ENCODE data around the gene RBCK1. TPM values are rescaled to one million over a fixed set of nuclear protein-coding genes. Genes with fewer than 3 reads are reported as not detected.

Gene RBCK1
- total and polyA plus RNA-seq, 9 of the 15 experiments (the other 6 are each of a cell fraction or from before 2014, with no cell fraction given) = 5.9 to 59.3 (median 26.5) TPM

GRCh38 chr20:375265-375889 lies 32.7 kb upstream of the RBCK1 start (continued):
- TF ChIP-seq RBFOX2 (IDR thresholded peaks at IDR 0.05; ENCODE audit: low read depth, low read length) = no peak; the same call in none of the 2 replicates
- no peak for TF ChIP-seq CBX5 (IDR thresholded peaks at IDR 0.05; ENCODE audit: borderline replicate concordance, low read depth)
- TF ChIP-seq RHOXF2B (CRISPR knock-in tag; conservative IDR thresholded peaks at IDR 0.05) = no peak
- TF ChIP-seq CHAMP1 (IDR thresholded peaks at IDR 0.05) = no peak
- TF ChIP-seq ZBTB43 (CRISPR knock-in tag; IDR thresholded peaks at IDR 0.05) = no peak
- no peak for TF ChIP-seq ZNF695 (CRISPR knock-in tag; IDR thresholded peaks at IDR 0.05)
- no peak for TF ChIP-seq YBX1 (IDR thresholded peaks at IDR 0.05)
- TF ChIP-seq NR2C2 (CRISPR knock-in tag; IDR thresholded peaks at IDR 0.05) = no peak
- peak; percentile 49 for TF ChIP-seq NR2C2 (tag; IDR thresholded peaks at IDR 0.05)
- TF ChIP-seq CREM (IDR thresholded peaks at IDR 0.05; ENCODE audit: low read depth) = peak; percentile 51
- no peak; the same call in 1 of the 2 replicates for TF ChIP-seq ZNF431 (CRISPR knock-in tag; IDR thresholded peaks at IDR 0.05)
- TF ChIP-seq DDX20 (tag; IDR thresholded peaks at IDR 0.05; ENCODE audit: low read depth) = no peak
- TF ChIP-seq E2F8 (IDR thresholded peaks at IDR 0.05; ENCODE audit: low read depth, partially characterized antibody) = no peak
- TF ChIP-seq ZNF280A (IDR thresholded peaks at IDR 0.05; ENCODE audit: low read depth, partially characterized antibody) = no peak
- peak; percentile 27 for TF ChIP-seq SMARCE1 (IDR thresholded peaks at IDR 0.05)
- no peak for TF ChIP-seq ZNF76 (CRISPR knock-in tag; IDR thresholded peaks at IDR 0.05; ENCODE audit: borderline replicate concordance)
- no peak for TF ChIP-seq MECOM (CRISPR knock-in tag; IDR thresholded peaks at IDR 0.05)
- no peak for TF ChIP-seq CHD2 (IDR thresholded peaks at IDR 0.05; ENCODE audit: low read depth, low read length)
- TF ChIP-seq ZNF12 (CRISPR knock-in tag; IDR thresholded peaks at IDR 0.05) = no peak
- TF ChIP-seq CREB5 (CRISPR knock-in tag; IDR thresholded peaks at IDR 0.05) = no peak
